HG02623 (cell line): ENCODE data around the gene BCAS4.

Source experiments
- ATAC-seq: cut with Tn5 transposase; IDR thresholded peaks from one replicate; pipeline ENCODE4 v1.9.1; 2021; ENCODE audit warnings: moderate library complexity; ENCODE audit not compliant: unreplicated experiment

The BCAS4 gene

GRCh38 chr20:50903353-50904051 lies 108.6 kb downstream of the BCAS4 start:
- no peak for ATAC-seq

GRCh38 chr20:50904067-50904570 lies 109.3 kb downstream of the BCAS4 start:
- no peak for ATAC-seq

- no peak for ATAC-seq
Measured at GRCh38 chr20:50909413-50909812, 114.6 kb downstream of the BCAS4 start.

DNA sequence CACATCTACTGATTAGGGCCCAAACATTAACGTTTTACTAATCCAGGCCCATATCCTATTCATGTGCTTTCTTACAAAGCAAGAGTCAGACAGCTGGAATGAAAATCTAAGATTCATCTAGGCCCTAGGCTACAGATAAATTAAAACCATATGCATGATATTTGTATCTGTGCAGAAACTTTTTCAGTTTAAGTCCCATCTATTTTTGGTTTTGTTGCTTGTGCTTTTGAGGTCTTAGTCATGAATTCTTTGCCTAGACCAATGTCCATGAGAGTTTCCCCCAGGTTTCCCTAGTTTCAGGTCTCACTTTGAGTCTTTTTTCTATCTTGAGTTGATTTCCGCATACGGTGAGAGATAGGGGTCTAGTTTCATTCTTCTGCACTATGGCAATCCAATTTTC lies 116.2 kb downstream of the BCAS4 start:
- ATAC-seq = no peak

GRCh38 chr20:50911716-50912115 lies 116.9 kb downstream of the BCAS4 start:
- no peak for ATAC-seq

- ATAC-seq = no peak
Measured at GRCh38 chr20:50913690-50914375, 119.0 kb downstream of the BCAS4 start.

DNA sequence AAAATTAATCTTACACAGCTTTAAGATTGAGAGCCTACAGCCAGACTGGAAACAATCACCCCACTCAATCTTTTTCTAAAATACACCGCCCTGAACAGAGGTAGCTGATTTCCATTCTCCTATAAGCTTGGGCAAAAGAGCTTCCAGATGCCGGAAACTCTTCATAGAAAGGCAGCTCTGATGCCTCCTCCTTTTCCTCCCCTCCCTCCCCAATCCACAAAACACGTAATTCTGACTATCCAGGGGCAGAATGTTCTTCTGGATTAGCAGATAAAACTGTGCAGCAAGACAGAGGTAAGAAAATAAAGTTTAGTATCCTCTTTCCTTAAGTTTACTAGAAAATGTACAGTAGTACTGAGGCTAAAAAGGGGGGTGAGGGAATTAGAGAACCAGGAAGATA lies 120.6 kb downstream of the BCAS4 start:
- ATAC-seq = no peak

DNA sequence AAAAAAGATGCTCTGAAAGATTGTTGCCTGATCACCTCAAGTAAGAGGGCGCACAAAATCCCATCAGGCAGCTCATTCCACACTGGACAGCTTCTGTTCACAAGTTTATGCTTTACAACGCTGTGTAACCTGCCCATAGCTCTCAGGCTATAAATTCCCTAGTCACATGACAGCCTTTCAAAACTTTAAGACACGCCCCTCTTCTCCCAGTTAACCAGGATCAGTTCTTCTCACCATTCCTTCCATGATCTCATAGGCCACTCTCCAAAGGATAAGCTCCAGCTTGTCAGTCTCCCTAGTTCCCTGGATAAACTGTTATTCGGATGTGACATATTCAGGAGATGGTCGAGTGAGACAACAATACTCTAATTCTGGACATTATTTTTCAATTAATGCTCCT lies 121.4 kb downstream of the BCAS4 start:
- no peak for ATAC-seq

GRCh38 chr20:50916934-50917333 lies 122.1 kb downstream of the BCAS4 start:
- ATAC-seq = no peak

DNA sequence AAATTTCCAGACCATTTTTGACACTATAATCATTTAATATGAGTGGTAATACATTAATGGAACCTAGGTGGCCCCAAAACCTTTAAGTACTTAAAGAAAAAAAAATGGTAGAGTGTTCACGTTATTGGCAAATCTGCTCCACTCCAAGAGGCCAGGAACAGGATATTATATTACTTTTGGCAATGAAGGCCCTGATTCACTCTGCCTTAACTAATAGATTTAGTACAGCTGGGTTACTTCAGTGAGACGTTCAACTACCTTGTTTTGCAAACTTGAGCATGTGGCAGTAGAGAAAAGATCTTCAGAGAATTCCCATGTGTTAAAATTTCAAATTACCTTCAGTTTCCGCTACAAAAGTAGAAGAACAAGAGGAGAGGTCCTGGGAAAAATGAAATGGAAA lies 123.5 kb downstream of the BCAS4 start:
- ATAC-seq = no peak

DNA sequence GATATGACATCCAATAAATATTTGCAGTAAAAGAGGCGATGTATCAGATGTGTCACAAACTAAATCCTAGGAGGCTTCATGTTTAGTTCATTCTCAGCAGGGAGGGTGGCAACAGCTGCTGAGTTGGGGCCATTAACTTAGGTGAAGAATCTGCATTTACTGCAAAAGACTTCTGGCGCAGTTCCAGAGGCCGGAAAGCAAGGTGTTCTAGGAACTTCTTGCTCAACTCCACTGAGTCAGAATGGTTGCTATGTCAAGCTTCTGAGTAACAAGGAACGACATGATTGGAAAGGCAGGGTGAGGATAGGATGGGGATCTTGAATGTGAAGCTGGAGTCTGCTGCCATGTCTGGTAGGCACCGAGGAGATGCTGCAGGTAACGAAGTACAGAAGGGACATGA lies 124.7 kb downstream of the BCAS4 start:
- ATAC-seq = no peak

DNA sequence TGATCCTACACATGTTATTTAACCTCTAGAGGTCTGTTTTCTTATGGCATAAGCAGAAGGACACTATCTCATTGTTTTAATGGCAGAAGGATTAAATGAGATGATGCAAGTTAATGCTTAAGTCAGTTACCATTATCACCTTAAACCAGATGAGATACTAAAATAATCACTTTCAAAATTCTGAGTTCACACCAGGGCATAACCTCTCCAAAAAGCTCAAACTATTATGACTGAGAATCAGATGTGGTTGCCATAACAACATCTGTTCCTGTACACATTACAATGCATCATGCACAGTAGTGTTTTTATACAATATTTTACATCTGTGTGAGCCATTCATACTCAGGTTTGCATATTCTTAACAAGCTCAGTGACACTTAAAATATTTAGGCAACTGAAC lies 126.1 kb downstream of the BCAS4 start:
- ATAC-seq = no peak

DNA sequence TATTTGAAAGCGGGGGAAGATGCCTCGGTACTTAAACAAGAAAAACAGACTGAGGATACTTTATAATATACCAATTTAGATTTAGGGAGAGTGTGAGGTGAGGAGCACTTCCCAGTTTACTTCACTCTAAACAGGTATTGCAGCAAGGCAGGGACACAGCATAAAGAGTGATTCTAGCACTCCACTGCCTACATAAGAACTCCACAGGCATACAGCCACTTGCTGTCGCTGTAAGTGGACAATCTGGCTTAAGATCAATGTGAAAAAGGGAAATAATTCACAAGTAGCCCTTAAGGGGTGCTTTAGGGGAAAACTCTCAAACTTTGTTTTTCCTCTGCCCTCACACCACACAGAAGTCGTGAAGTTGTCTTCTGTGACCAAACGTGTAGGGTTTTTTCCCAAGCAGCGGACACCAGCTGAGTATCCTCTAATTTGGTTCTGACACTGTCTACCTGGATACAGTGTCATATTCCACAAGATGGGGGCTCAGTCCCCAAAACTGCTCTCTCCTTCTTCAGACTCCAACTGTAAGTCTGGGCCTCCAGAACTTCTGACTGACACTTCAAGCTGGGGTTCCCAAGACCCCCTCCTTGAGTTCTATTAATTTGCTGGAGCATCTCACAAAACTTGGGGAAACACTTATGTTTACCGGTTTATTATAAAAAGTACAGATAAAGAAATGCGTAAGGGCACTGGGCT lies 127.1 kb downstream of the BCAS4 start:
- no peak for ATAC-seq

DNA sequence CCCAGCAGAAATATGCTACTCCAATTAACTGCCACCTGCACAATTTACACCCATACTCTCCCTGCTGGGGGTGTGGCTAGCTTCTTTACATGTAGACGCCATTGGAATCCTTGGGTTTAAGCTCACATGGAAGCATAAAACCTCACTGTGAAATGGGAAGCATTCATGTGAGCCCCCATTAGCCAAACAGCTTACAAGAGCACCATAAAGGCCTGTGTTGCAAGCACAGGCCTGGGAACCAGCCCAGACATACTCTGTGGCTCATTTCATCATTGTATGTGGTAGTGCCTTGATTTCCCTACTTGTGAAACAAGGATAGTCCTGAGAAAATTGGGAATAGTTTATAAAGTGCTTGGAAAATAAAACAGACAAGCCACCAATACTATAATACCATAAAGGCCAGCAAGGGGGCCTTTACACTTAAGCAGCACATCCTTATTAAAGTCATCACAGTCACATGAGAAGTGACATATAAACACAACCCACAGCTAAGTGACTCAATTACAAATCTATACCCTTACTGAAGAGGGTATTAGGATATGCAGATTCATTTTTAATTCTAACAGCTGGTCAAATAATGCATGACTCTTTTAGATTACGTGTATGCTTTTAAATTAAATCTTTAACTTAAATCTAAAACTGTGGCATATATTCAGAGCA lies 129.5 kb downstream of the BCAS4 start:
- no peak for ATAC-seq

DNA sequence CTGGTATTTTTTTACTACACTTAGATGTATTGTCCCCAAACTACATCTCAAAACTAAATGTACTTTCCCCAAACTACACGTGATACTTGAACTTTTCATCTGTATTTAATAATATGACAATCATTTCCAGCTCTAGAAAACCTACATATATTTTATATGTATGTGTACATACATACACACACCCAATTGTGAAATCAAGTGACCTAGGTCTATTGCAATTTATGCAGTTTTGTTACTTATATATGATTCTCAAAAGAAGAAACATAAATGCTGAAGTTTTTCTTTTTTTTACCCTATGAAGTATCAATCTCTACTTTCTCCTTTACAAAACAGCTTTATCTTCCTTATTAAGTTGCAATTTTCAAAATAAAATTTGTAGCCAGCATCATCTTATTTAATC lies 131.7 kb downstream of the BCAS4 start:
- ATAC-seq = no peak
